ENCODE results near the gene GATA2. TPM values are rescaled to one million over a fixed set of nuclear protein-coding genes. Genes with fewer than 3 reads are reported as not detected.

GATA2 gene
- total RNA-seq, 1 donor from 2014 or later = 37.9 TPM

DNA sequence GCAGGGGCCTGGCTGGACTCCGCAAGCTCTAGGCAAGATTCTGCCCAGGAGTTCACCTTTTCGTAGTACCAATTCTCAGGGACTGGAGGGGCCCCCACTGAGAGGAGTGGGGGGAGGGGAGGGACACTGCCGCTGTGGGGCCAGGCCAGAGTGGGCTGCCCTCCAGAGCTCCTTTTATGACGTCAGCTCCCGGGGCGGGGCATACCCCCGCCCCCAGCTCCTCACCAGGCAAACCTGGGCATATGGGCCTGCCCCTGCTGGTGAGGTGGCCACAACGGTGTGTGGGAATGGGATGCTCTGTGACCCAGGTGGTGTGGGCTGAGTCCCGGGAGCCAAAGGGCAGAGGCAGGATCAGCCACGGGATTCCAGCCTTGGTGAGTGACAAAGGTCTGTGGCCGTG is 29.6 kb downstream of the GATA2 start:
- Mint-ChIP-seq H3K27ac (ENCODE audit: unreplicated experiment) (no peak overlapping the region), H3K27me3 (ENCODE audit: unreplicated experiment) (peaks cover 18% of the 10 kb centered on the region), H3K4me1 (ENCODE audit: unreplicated experiment) (peaks cover 8% of the 10 kb centered on the region), H3K4me3 (ENCODE audit: unreplicated experiment) (no peak overlapping the region), H3K9me3 (ENCODE audit: unreplicated experiment) (no peaks in the 10 kb centered on the region), H3K36me3 (ENCODE audit: low read depth, unreplicated experiment) (peaks cover 12% of the 10 kb centered on the region)
- DNase-seq (ENCODE audit: low spot score) = no peak
- TF ChIP-seq, protein P1, sequence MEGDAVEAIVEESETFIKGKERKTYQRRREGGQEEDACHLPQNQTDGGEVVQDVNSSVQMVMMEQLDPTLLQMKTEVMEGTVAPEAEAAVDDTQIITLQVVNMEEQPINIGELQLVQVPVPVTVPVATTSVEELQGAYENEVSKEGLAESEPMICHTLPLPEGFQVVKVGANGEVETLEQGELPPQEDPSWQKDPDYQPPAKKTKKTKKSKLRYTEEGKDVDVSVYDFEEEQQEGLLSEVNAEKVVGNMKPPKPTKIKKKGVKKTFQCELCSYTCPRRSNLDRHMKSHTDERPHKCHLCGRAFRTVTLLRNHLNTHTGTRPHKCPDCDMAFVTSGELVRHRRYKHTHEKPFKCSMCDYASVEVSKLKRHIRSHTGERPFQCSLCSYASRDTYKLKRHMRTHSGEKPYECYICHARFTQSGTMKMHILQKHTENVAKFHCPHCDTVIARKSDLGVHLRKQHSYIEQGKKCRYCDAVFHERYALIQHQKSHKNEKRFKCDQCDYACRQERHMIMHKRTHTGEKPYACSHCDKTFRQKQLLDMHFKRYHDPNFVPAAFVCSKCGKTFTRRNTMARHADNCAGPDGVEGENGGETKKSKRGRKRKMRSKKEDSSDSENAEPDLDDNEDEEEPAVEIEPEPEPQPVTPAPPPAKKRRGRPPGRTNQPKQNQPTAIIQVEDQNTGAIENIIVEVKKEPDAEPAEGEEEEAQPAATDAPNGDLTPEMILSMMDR (IDR thresholded peaks at IDR 0.05; ENCODE audit: unreplicated experiment) = no peak

DNA sequence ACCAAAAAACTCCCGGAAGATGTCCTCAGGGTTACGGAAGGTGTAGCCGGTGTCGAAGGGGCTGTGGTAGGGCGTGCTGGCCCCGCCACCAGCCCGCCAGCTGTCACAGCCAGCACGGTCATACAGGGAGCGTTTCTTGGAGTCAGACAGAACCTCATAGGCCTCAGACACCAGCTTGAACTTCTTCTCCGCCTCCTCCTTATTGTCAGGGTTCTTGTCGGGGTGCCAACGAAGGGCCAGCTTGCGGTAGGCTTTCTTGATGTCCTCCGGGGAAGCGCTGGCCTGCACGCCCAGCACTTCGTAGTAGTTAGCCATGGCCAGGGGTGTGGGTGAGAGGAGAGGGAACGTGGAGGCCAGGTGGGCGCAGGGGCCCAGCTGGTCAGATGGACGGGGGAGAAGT is 30.1 kb downstream of the GATA2 start:
- no peak for DNase-seq (ENCODE audit: low spot score)
- peaks cover 12% of the 10 kb centered on the region for H3K36me3 Mint-ChIP-seq (ENCODE audit: low read depth, unreplicated experiment)
- TF ChIP-seq, protein P1 (IDR thresholded peaks at IDR 0.05; ENCODE audit: unreplicated experiment) = no peak
- no peak overlapping the region for H3K27ac Mint-ChIP-seq (ENCODE audit: unreplicated experiment)
- H3K4me3 Mint-ChIP-seq (ENCODE audit: unreplicated experiment) = no peak overlapping the region
- peaks cover 18% of the 10 kb centered on the region for H3K27me3 Mint-ChIP-seq (ENCODE audit: unreplicated experiment)
- no peaks in the 10 kb centered on the region for H3K9me3 Mint-ChIP-seq (ENCODE audit: unreplicated experiment)
- H3K4me1 Mint-ChIP-seq (ENCODE audit: unreplicated experiment) = peaks cover 8% of the 10 kb centered on the region

DNA sequence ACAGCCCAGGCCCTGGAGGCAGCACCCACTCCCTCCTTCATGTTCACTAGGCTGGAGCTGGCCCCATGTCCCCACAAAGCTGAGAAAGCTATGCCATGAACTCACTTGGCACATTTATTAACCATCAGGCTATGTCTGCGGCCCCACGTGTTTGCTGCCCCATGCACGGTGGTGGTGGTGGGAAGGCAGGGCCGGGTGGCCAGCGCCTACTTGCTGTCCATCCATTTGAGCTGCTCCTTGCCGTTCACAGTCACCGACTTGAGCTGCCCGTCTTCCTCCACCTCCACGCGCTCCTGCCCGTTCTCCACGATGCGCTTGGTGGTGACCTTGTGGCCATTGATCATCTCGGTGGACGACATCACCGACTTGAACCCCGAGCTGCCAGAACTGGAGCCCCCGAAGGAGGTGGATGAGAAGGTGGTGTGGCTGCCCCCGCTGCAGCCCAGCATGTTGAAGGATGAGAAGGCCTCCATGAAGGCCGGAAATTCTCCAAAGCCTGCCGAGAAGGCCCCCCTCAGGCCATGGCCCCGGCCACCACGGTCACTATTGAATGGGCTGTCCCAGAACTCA is 30.6 kb downstream of the GATA2 start:
- no peak for DNase-seq (ENCODE audit: low spot score)
- H3K4me1 Mint-ChIP-seq (ENCODE audit: unreplicated experiment) = peaks cover 8% of the 10 kb centered on the region
- H3K27me3 Mint-ChIP-seq (ENCODE audit: unreplicated experiment) = peaks cover 18% of the 10 kb centered on the region
- peaks cover 11% of the 10 kb centered on the region for H3K36me3 Mint-ChIP-seq (ENCODE audit: low read depth, unreplicated experiment)
- no peaks in the 10 kb centered on the region for H3K9me3 Mint-ChIP-seq (ENCODE audit: unreplicated experiment)
- TF ChIP-seq, protein P1 (IDR thresholded peaks at IDR 0.05; ENCODE audit: unreplicated experiment) = no peak
- H3K27ac Mint-ChIP-seq (ENCODE audit: unreplicated experiment) = no peak overlapping the region
- H3K4me3 Mint-ChIP-seq (ENCODE audit: unreplicated experiment) = no peak overlapping the region

DNA sequence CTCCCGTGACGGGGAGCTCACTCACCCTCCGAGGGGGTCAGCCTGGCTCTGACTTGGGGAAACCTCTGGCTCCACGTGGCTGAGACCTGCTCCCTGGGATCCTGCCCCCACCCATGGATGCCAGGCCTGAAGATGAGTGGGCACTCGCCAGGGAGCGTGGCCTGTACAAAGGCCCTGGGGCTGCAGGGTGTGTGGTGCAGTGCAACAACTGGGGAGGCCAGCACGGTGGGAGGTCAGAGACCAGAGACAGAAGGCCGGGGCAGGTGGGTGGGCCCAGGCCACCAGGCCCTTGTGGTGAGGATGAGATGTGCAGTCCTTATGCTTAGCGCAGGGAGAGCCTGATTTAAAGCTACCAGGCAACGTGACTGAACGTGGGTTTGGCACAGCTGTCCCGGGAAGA is 31.3 kb downstream of the GATA2 start:
- H3K27me3 Mint-ChIP-seq (ENCODE audit: unreplicated experiment) = peaks cover 15% of the 10 kb centered on the region
- H3K36me3 Mint-ChIP-seq (ENCODE audit: low read depth, unreplicated experiment) = peaks cover 5% of the 10 kb centered on the region
- no peak overlapping the region for H3K27ac Mint-ChIP-seq (ENCODE audit: unreplicated experiment)
- no peak for DNase-seq (ENCODE audit: low spot score)
- peak overlapping the region; percentile 66 for H3K4me3 Mint-ChIP-seq (ENCODE audit: unreplicated experiment)
- TF ChIP-seq, protein P1 (IDR thresholded peaks at IDR 0.05; ENCODE audit: unreplicated experiment) = no peak
- peaks cover 4% of the 10 kb centered on the region for H3K4me1 Mint-ChIP-seq (ENCODE audit: unreplicated experiment)
- H3K9me3 Mint-ChIP-seq (ENCODE audit: unreplicated experiment) = no peaks in the 10 kb centered on the region

DNA sequence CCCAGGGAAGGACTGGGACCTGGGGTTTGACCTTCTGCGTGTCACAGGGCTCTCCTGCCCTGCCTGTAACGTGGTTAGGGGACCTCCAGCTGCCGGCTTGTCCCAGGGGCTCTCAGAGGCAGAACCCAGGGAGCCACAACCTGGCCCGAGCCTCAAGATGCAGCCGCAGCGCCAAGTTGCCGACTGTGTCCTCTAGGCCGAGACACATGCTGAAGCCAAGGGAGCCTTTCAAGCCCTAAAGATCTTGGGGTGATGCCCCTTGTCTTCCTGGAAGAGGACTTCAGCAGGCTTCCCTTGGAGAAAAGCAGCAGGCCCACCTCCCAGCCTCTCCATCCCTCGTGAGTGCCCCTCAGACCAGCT is 33.6 kb downstream of the GATA2 start:
- H3K27ac Mint-ChIP-seq (ENCODE audit: unreplicated experiment) = no peak overlapping the region
- peaks cover 7% of the 10 kb centered on the region for H3K36me3 Mint-ChIP-seq (ENCODE audit: low read depth, unreplicated experiment)
- H3K27me3 Mint-ChIP-seq (ENCODE audit: unreplicated experiment) = peaks cover 15% of the 10 kb centered on the region
- no peak overlapping the region for H3K4me3 Mint-ChIP-seq (ENCODE audit: unreplicated experiment)
- DNase-seq (ENCODE audit: low spot score) = no peak
- H3K9me3 Mint-ChIP-seq (ENCODE audit: unreplicated experiment) = no peaks in the 10 kb centered on the region
- peaks cover 3% of the 10 kb centered on the region for H3K4me1 Mint-ChIP-seq (ENCODE audit: unreplicated experiment)
- TF ChIP-seq, protein P1 (IDR thresholded peaks at IDR 0.05; ENCODE audit: unreplicated experiment) = no peak
